Psoas muscle (tissue), 8 donors: ENCODE data around the gene RSU1. TPM values are rescaled to one million over a fixed set of nuclear protein-coding genes. Genes with fewer than 3 reads are reported as not detected.

Experiments used
- ATAC-seq, 4 donors: fragments of 200-7000 bp; cut with Tn5 transposase; one replicate each; pipeline ENCODE4 v1.9.1; 2020; ENCODE audit warnings: moderate library complexity in 3 of 4, mild to moderate bottlenecking in 2 of 4
- DNase-seq, 2 donors: peaks; one replicate each; pipeline ENCODE4 v3.0.0-alpha.2; 2020
- H3K27ac ChIP-seq: fragments of 200-600 bp; one replicate; pipeline ENCODE4 v1.8.0; 2022
- H3K27me3 ChIP-seq, 3 donors: fragments of 200-600 bp in 1 of 3; one replicate each; pipeline versions ENCODE4 v1.6.1 to v1.8.0; 2013 to 2022; ENCODE audit warnings: low read length in 2 of 3, mild to moderate bottlenecking in 2 of 3, moderate library complexity in 1 of 3; ENCODE audit not compliant: insufficient read depth in 3 of 3
- H3K36me3 ChIP-seq, 2 donors: fragments of 200-600 bp in 1 of 2; one replicate each; pipeline versions ENCODE4 v1.6.1 to v1.8.0; 2013 to 2022; ENCODE audit warnings: low read depth in 1 of 2, mild to moderate bottlenecking in 1 of 2, moderate library complexity in 1 of 2; ENCODE audit not compliant: insufficient read depth in 1 of 2
- H3K4me1 ChIP-seq: fragments of 200-600 bp; one replicate; pipeline ENCODE4 v1.8.0; 2022
- H3K4me3 ChIP-seq: fragments of 200-600 bp; one replicate; pipeline ENCODE4 v1.8.0; 2022; ENCODE audit warnings: mild to moderate bottlenecking
- H3K9me3 ChIP-seq: fragments of 200-600 bp; one replicate; pipeline ENCODE4 v1.8.0; 2022
- CTCF ChIP-seq: fragments of 200-600 bp; IDR thresholded peaks from one replicate; pipeline ENCODE4 v1.8.0; 2022; ENCODE audit warnings: antibody characterized with exemption
- WGBS, 3 donors: extraction: QIAGEN DNeasy Blood & Tissue Kit; methylation state at CpG; one replicate each; pipeline versions ENCODE4 v1.1.6 to v1.1.7; 2013; 5-methylcytosine and 5-hydroxymethylcytosine counted together
- intact Hi-C, 2 donors: fragments of 100-400 bp; cut with DNase I; formaldehyde crosslinking; loops; one replicate each; pipeline versions ENCODE4 v1.11.0 to v1.14.2; 2022
- polyA plus RNA-seq, 3 donors: library from polyadenylated mRNA; stranded (reverse); fragments of 200-250 nt; gene quantifications; one replicate each; pipeline ENCODE4 v1.2.3, GENCODE V29; 2013
- total RNA-seq, 4 donors: library from RNA; stranded (reverse); fragmentation: NEBNext Ultra II Directional in 2 of 4; extraction: Animal tissue kit (Norgen Biotek cat#: 25700) in 2 of 4; gene quantifications; one replicate each; pipeline versions ENCODE4 v1.2.1 to v1.2.4, GENCODE V29; 2021 to 2023
- donor health status: healthy with polysubstance abuse.
- donor health status: DM: no; HTN: no; CAD: no; lungs with moderate emphysema.
- donor health status: Bipolar disorder and iron deficiency.
- donor health status: healthy.
- donor health status: DM: yes; HTN: yes; CAD: no.
- donor health status: DM: no; HTN: no; CAD: no.
- donor health status: DM: no; HTN: no; CAD: no.
- donor health status: DM: yes; HTN: yes; CAD: no.

Gene RSU1
- total and polyA plus RNA-seq, 7 donors = 19.7 to 43.2 (median 29.0) TPM

- ATAC-seq (no peak), DNase-seq (no peak)
- WGBS, 3 donors = 30 to 31% (median 30%) methylated on average over 7 of the region's 7 CpGs
- no peaks in the 10 kb centered on the region for H3K27me3 ChIP-seq
- H3K4me1 ChIP-seq = no peaks in the 10 kb centered on the region
- intact Hi-C loops = loop anchor here in 1 of 2 donors (10.0 kb wide), 1 partner anchor 660 kb away; no protein-coding TSS in a partner anchor
- H3K27ac ChIP-seq = no peak overlapping the region
- H3K9me3 ChIP-seq = no peaks in the 10 kb centered on the region
- H3K36me3 ChIP-seq = no peaks in the 10 kb centered on the region
- peak; percentile 47 for TF ChIP-seq CTCF
- no peak overlapping the region for H3K4me3 ChIP-seq
These were observed 272.0 kb downstream of the RSU1 start for GRCh38 chr10:16545116-16545736.

GRCh38 chr10:16544591-16544990 lies 272.6 kb downstream of the RSU1 start:
- WGBS, 3 donors = 55 to 78% (median 68%) methylated on average over 4 of the region's 4 CpGs

GRCh38 chr10:16544099-16544498 lies 273.1 kb downstream of the RSU1 start:
- ATAC-seq = no peak
- Histone ChIP-seq H3K4me3 (no peak overlapping the region), H3K36me3 (no peaks in the 10 kb centered on the region), H3K27me3 (no peaks in the 10 kb centered on the region), H3K27ac (no peak overlapping the region), H3K9me3 (no peaks in the 10 kb centered on the region), H3K4me1 (no peaks in the 10 kb centered on the region)
- no peak for TF ChIP-seq CTCF
- WGBS, 3 donors = 60 to 67% (median 66%) methylated on average over 3 of the region's 3 CpGs
- intact Hi-C loops = loop anchor here in 1 of 2 donors (10.0 kb wide), 1 partner anchor 659 kb away; no protein-coding TSS in a partner anchor
- no peak for DNase-seq

More at GRCh38 chr10:16544591-16544990, 272.6 kb downstream of the RSU1 start:
- H3K27ac ChIP-seq = no peak overlapping the region
- intact Hi-C loops = loop anchor here in 1 of 2 donors (10.0 kb wide), 1 partner anchor 660 kb away; no protein-coding TSS in a partner anchor
- H3K27me3 ChIP-seq = no peaks in the 10 kb centered on the region
- no peak for TF ChIP-seq CTCF
- no peak for DNase-seq
- H3K4me3 ChIP-seq = no peak overlapping the region
- no peaks in the 10 kb centered on the region for H3K9me3 ChIP-seq
- ATAC-seq = no peak
- no peaks in the 10 kb centered on the region for H3K4me1 ChIP-seq
- H3K36me3 ChIP-seq = no peaks in the 10 kb centered on the region
